Astrocyte (in vitro differentiated cells and primary cell): ENCODE data around the gene MAP3K3. TPM values are rescaled to one million over a fixed set of nuclear protein-coding genes. Genes with fewer than 3 reads are reported as not detected.

Experiments used
- DNase-seq: peaks from one replicate; pipeline ENCODE4 v3.0.0-alpha.2; 2010; ENCODE audit warnings: low read depth
- FAIRE-seq: peaks from 2 replicates; lab custom pipeline; 2011; peaks lifted over from hg19 to GRCh38; lab: Jason Lieb, UNC
- H2AFZ ChIP-seq: 2 replicates; pipeline ENCODE4 v1.6.0; 2012; ENCODE audit warnings: low read depth, low read length, inconsistent platforms
- H3K27ac ChIP-seq: 2 replicates; pipeline ENCODE4 v1.5.1; 2011; ENCODE audit warnings: low read depth, low read length, inconsistent platforms
- H3K27me3 ChIP-seq: 2 replicates; pipeline ENCODE4 v1.6.0; 2011; ENCODE audit warnings: low read length, inconsistent platforms; ENCODE audit not compliant: insufficient read depth
- H3K36me3 ChIP-seq: 2 replicates; pipeline ENCODE4 v1.5.1; 2011; ENCODE audit warnings: low read length, inconsistent platforms; ENCODE audit not compliant: insufficient read depth
- H3K4me1 ChIP-seq: 2 replicates; pipeline ENCODE4 v1.5.1; 2011; ENCODE audit warnings: low read length, inconsistent platforms; ENCODE audit not compliant: insufficient read depth
- H3K4me2 ChIP-seq: 2 replicates; pipeline ENCODE4 v1.6.0; 2012; ENCODE audit warnings: low read length, inconsistent platforms
- H3K4me3 ChIP-seq: 2 replicates; pipeline ENCODE4 v1.5.1; 2011; ENCODE audit warnings: low read depth, mild to moderate bottlenecking, low read length, inconsistent platforms; ENCODE audit not compliant: insufficient read depth
- H3K79me2 ChIP-seq: 2 replicates; pipeline ENCODE4 v1.6.0; 2012; ENCODE audit warnings: mild to moderate bottlenecking, low read length, inconsistent platforms; ENCODE audit not compliant: insufficient read depth
- H3K9ac ChIP-seq: 2 replicates; pipeline ENCODE4 v1.6.0; 2012; ENCODE audit warnings: mild to moderate bottlenecking, low read length, inconsistent platforms
- H3K9me3 ChIP-seq: 2 replicates; pipeline ENCODE4 v1.5.1; 2012; ENCODE audit warnings: low read depth, mild to moderate bottlenecking, low read length, inconsistent platforms; ENCODE audit not compliant: insufficient read depth
- H4K20me1 ChIP-seq: 2 replicates; pipeline ENCODE4 v1.6.0; 2012; ENCODE audit warnings: low read length, inconsistent platforms; ENCODE audit not compliant: insufficient read depth
- H3K27ac Mint-ChIP-seq: one replicate; pipeline ENCODE4 v1.8.0; 2021; ENCODE audit warnings: mild to moderate bottlenecking, mixed read lengths; ENCODE audit not compliant: unreplicated experiment
- H3K27me3 Mint-ChIP-seq: one replicate; pipeline ENCODE4 v1.8.0; 2021; ENCODE audit warnings: low read depth, mixed read lengths; ENCODE audit not compliant: unreplicated experiment
- H3K36me3 Mint-ChIP-seq: one replicate; pipeline ENCODE4 v1.8.0; 2021; ENCODE audit warnings: low read depth, mixed read lengths; ENCODE audit not compliant: unreplicated experiment
- H3K4me1 Mint-ChIP-seq: one replicate; pipeline ENCODE4 v1.8.0; 2021; ENCODE audit warnings: low read depth, mixed read lengths; ENCODE audit not compliant: unreplicated experiment
- H3K4me3 Mint-ChIP-seq: one replicate; pipeline ENCODE4 v1.8.0; 2021; ENCODE audit warnings: mild to moderate bottlenecking, moderate library complexity, mixed read lengths; ENCODE audit not compliant: unreplicated experiment
- H3K9me3 Mint-ChIP-seq: one replicate; pipeline ENCODE4 v1.8.0; 2021; ENCODE audit warnings: mild to moderate bottlenecking, mixed read lengths; ENCODE audit not compliant: unreplicated experiment
- CTCF ChIP-seq: IDR thresholded peaks from 2 replicates; pipeline ENCODE4 v1.5.1; 2011; ENCODE audit warnings: low read depth, mild to moderate bottlenecking, inconsistent platforms, low read length, moderate library complexity; ENCODE audit not compliant: insufficient read depth
- EZH2 ChIP-seq: IDR thresholded peaks from 2 replicates; pipeline ENCODE4 v1.6.1; 2012; ENCODE audit warnings: mild to moderate bottlenecking, low read length, inconsistent platforms; ENCODE audit not compliant: insufficient read depth
- total RNA-seq: library from RNA; stranded (reverse); gene quantifications from 2 replicates; pipeline ENCODE4 v1.2.1, GENCODE V29; 2021

MAP3K3 gene
- total RNA-seq, 1 donor from 2014 or later: 30.5 TPM

GRCh38 chr17:63640038-63640437 is 17.8 kb downstream of the MAP3K3 start:
- Histone ChIP-seq H3K27ac (no peak overlapping the region), H3K4me3 (no peak overlapping the region), H3K9me3 (no peaks in the 10 kb centered on the region), H3K4me2 (no peak overlapping the region), H3K9ac (no peak overlapping the region), H3K4me1 (no peaks in the 10 kb centered on the region), H4K20me1 (no peaks in the 10 kb centered on the region), H2AFZ (no peak overlapping the region), H3K79me2 (no peaks in the 10 kb centered on the region), H3K36me3 (peaks cover 4% of the 10 kb centered on the region), H3K27me3 (no peaks in the 10 kb centered on the region)
- DNase-seq: no peak
- H3K9me3 Mint-ChIP-seq: no peaks in the 10 kb centered on the region
- no peaks in the 10 kb centered on the region for H3K27me3 Mint-ChIP-seq
- peaks cover 5% of the 10 kb centered on the region for H3K36me3 Mint-ChIP-seq
- TF ChIP-seq EZH2 (no peak), CTCF (no peak)
- no peak for FAIRE-seq
- H3K27ac Mint-ChIP-seq: no peak overlapping the region
- H3K4me3 Mint-ChIP-seq: no peak overlapping the region
- H3K4me1 Mint-ChIP-seq: peaks cover 5% of the 10 kb centered on the region

- H3K4me3 ChIP-seq: no peak overlapping the region
- peaks cover 11% of the 10 kb centered on the region for H4K20me1 ChIP-seq
- no peaks in the 10 kb centered on the region for H3K36me3 ChIP-seq
- DNase-seq (no peak), FAIRE-seq (no peak)
- peaks cover 23% of the 10 kb centered on the region for H3K4me1 Mint-ChIP-seq
- no peak overlapping the region for H3K27ac Mint-ChIP-seq
- no peak overlapping the region for H3K27ac ChIP-seq
- no peaks in the 10 kb centered on the region for H3K9me3 Mint-ChIP-seq
- H3K79me2 ChIP-seq: no peaks in the 10 kb centered on the region
- H3K4me3 Mint-ChIP-seq: no peak overlapping the region
- H3K27me3 ChIP-seq: no peaks in the 10 kb centered on the region
- TF ChIP-seq EZH2: no peak
- no peak for TF ChIP-seq CTCF
- no peak overlapping the region for H2AFZ ChIP-seq
- no peak overlapping the region for H3K9ac ChIP-seq
- H3K36me3 Mint-ChIP-seq: peaks cover 2% of the 10 kb centered on the region
- peaks cover 6% of the 10 kb centered on the region for H3K4me1 ChIP-seq
- no peaks in the 10 kb centered on the region for H3K27me3 Mint-ChIP-seq
- H3K4me2 ChIP-seq: no peak overlapping the region
- H3K9me3 ChIP-seq: no peaks in the 10 kb centered on the region
These were observed 19.7 kb downstream of the MAP3K3 start for GRCh38 chr17:63641692-63642448.

GRCh38 chr17:63644846-63645245 is 22.6 kb downstream of the MAP3K3 start:
- DNase-seq (no peak), FAIRE-seq (no peak)
- Histone ChIP-seq H3K4me3 (no peak overlapping the region), H3K36me3 (no peaks in the 10 kb centered on the region), H3K9ac (no peak overlapping the region), H2AFZ (no peak overlapping the region), H3K9me3 (no peaks in the 10 kb centered on the region), H3K79me2 (no peaks in the 10 kb centered on the region), H3K27me3 (no peaks in the 10 kb centered on the region), H3K27ac (no peak overlapping the region), H3K4me1 (peaks cover 20% of the 10 kb centered on the region), H3K4me2 (no peak overlapping the region), H4K20me1 (peaks cover 25% of the 10 kb centered on the region)
- peaks cover 32% of the 10 kb centered on the region for H3K4me1 Mint-ChIP-seq
- H3K36me3 Mint-ChIP-seq: peaks cover 5% of the 10 kb centered on the region
- no peaks in the 10 kb centered on the region for H3K9me3 Mint-ChIP-seq
- no peaks in the 10 kb centered on the region for H3K27me3 Mint-ChIP-seq
- no peak overlapping the region for H3K4me3 Mint-ChIP-seq
- TF ChIP-seq CTCF: no peak
- TF ChIP-seq EZH2: no peak
- H3K27ac Mint-ChIP-seq: no peak overlapping the region
